Activated CD4-positive, alpha-beta T cell treated with anti-CD3 and anti-CD28 coated beads for 36 hours (primary cell): ENCODE results near the gene ARIH1. TPM values are rescaled to one million over a fixed set of nuclear protein-coding genes. Genes with fewer than 3 reads are reported as not detected.
A peak's percentile ranks its signal among the peaks of the same experiment; 100 is the strongest.
"Not testable (repeated sequence)": the region's sequence is repeated elsewhere in the genome, so short reads cannot be mapped to it uniquely, and the experiment has no call there.

Experiments
- ATAC-seq: fragments of 200-7000 bp; cut with Tn5 transposase; one replicate; pipeline ENCODE4 v1.10.0; 2021; ENCODE audit warnings: mild to moderate bottlenecking, moderate library complexity
- CTCF ChIA-PET: fragments of 350-600 bp; sonication (Branson Sonifier 250); formaldehyde crosslinking; loops from one replicate; lab custom pipeline; 2021; ENCODE audit warnings: antibody characterized with exemption; lab: Charles Lee
- POLR2A ChIA-PET: fragments of 350-600 bp; sonication (Branson Sonifier 250); formaldehyde crosslinking; loops from one replicate; lab custom pipeline; 2021; ENCODE audit warnings: antibody characterized with exemption, inconsistent platforms; lab: Charles Lee
- DNase-seq: peaks from one replicate; pipeline ENCODE4 v3.0.0-alpha.2; 2020
- H3K27ac Mint-ChIP-seq: one replicate; pipeline ENCODE4 v1.8.0; 2021; ENCODE audit warnings: mixed read lengths
- H3K27me3 Mint-ChIP-seq: one replicate; pipeline ENCODE4 v1.8.0; 2021; ENCODE audit warnings: mixed read lengths
- H3K36me3 Mint-ChIP-seq: one replicate; pipeline ENCODE4 v1.8.0; 2021; ENCODE audit warnings: low read depth, mixed read lengths
- H3K4me1 Mint-ChIP-seq: one replicate; pipeline ENCODE4 v1.8.0; 2021; ENCODE audit warnings: mixed read lengths
- H3K4me3 Mint-ChIP-seq: one replicate; pipeline ENCODE4 v1.8.0; 2021; ENCODE audit warnings: mild to moderate bottlenecking, moderate library complexity, mixed read lengths
- H3K9me3 Mint-ChIP-seq: one replicate; pipeline ENCODE4 v1.8.0; 2021; ENCODE audit warnings: low read depth, mixed read lengths
- intact Hi-C, 2 experiments: fragments of 100-400 bp; cut with DNase I in 1 of 2; cut with micrococcal nuclease in 1 of 2; formaldehyde crosslinking; loops; one replicate each; pipeline versions ENCODE4 v1.14.2 to v1.15.1; 2022 to 2024; cut with DNase I, micrococcal nuclease
- total RNA-seq, 2 experiments: library from RNA; stranded (reverse); gene quantifications; one replicate each; pipeline ENCODE4 v1.2.3, GENCODE V29; 2021

The ARIH1 gene
- total RNA-seq, 2 experiments from 2014 or later, result 177 to 195 TPM

- CTCF ChIA-PET, result interaction anchor here (0.6 to 2.9 kb wide), 32 partner anchors 9 to 478 kb away, joined by 3 to 22 read pairs (median 4); partner anchors contain the start of genes BBS4, HEXA and HIGD2B
- H3K27me3 Mint-ChIP-seq, result no peaks in the 10 kb centered on the region
- ATAC-seq (peak; percentile 44), DNase-seq (peak; percentile 48)
- H3K27ac Mint-ChIP-seq, result no peak overlapping the region
- H3K4me3 Mint-ChIP-seq, result no peak overlapping the region
- POLR2A ChIA-PET, result no interaction called here
- intact Hi-C loops, result loop anchor here (1.0 to 10.0 kb wide), 4 partner anchors 71 to 645 kb away; no protein-coding TSS in a partner anchor
- no peaks in the 10 kb centered on the region for H3K9me3 Mint-ChIP-seq
- H3K4me1 Mint-ChIP-seq, result no peaks in the 10 kb centered on the region
- H3K36me3 Mint-ChIP-seq, result no peaks in the 10 kb centered on the region
These were observed 125.8 kb downstream of the ARIH1 start for GRCh38 chr15:72599855-72600464.

GRCh38 chr15:72604794-72605193 lies 130.7 kb downstream of the ARIH1 start:
- Mint-ChIP-seq H3K27ac (no peak overlapping the region), H3K9me3 (no peaks in the 10 kb centered on the region), H3K4me1 (no peaks in the 10 kb centered on the region), H3K4me3 (no peak overlapping the region), H3K27me3 (no peaks in the 10 kb centered on the region), H3K36me3 (no peaks in the 10 kb centered on the region)
- ATAC-seq (no peak), DNase-seq (no peak)
- POLR2A ChIA-PET, result no interaction called here
- CTCF ChIA-PET, result no interaction called here
- intact Hi-C loops, result loop anchor here (5.0 to 10.0 kb wide), 3 partner anchors 68 to 640 kb away; no protein-coding TSS in a partner anchor

- ATAC-seq, H3K36me3 Mint-ChIP-seq, H3K27me3 Mint-ChIP-seq, H3K4me1 Mint-ChIP-seq, H3K27ac Mint-ChIP-seq, CTCF ChIA-PET, H3K4me3 Mint-ChIP-seq, DNase-seq, POLR2A ChIA-PET, H3K9me3 Mint-ChIP-seq: not testable (repeated sequence)
- intact Hi-C loops, result loop anchor here in 1 of 2 experiments (10.0 kb wide), 1 partner anchor 637 kb away; no protein-coding TSS in a partner anchor
These were observed 134.0 kb downstream of the ARIH1 start for GRCh38 chr15:72608084-72608483.

GRCh38 chr15:72609862-72610261 lies 135.7 kb downstream of the ARIH1 start:
- H3K4me1 Mint-ChIP-seq, result no peaks in the 10 kb centered on the region
- intact Hi-C loops, result loop anchor here in 1 of 2 experiments (10.0 kb wide), 1 partner anchor 635 kb away; no protein-coding TSS in a partner anchor
- ChIA-PET POLR2A (no interaction called here), CTCF (no interaction called here)
- DNase-seq (no peak), ATAC-seq (no peak)
- H3K27ac Mint-ChIP-seq, result no peak overlapping the region
- no peak overlapping the region for H3K4me3 Mint-ChIP-seq
- no peaks in the 10 kb centered on the region for H3K9me3 Mint-ChIP-seq
- no peaks in the 10 kb centered on the region for H3K36me3 Mint-ChIP-seq
- no peaks in the 10 kb centered on the region for H3K27me3 Mint-ChIP-seq

DNA sequence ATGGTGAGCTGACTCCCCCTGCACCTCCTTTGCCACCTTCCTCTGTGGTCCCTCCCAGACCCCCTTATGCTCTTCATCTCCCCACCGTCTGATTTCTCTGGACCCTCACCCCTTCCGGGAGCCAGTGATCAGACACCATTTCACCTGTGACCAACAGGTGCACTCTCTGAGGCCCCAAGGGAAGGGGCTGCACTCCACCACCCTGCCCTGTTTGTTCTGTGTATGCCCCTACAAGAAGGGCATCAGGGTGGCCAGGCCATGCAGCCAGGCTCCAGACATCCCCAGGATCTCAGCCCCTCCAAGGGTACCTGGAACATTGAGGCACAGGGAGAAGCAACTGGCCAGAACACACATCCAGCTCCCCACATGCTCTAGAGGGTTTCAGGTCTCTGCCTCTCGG lies 138.2 kb downstream of the ARIH1 start:
- CTCF ChIA-PET, result interaction anchor here (0.7 to 1.6 kb wide), 2 partner anchors 12 to 210 kb away, joined by 3 to 5 read pairs; no protein-coding TSS in a partner anchor
- H3K36me3 Mint-ChIP-seq, H3K9me3 Mint-ChIP-seq, H3K27me3 Mint-ChIP-seq, H3K27ac Mint-ChIP-seq, DNase-seq, H3K4me1 Mint-ChIP-seq, ATAC-seq, POLR2A ChIA-PET, intact Hi-C loops, H3K4me3 Mint-ChIP-seq: not testable (repeated sequence)

- H3K36me3 Mint-ChIP-seq, result no peaks in the 10 kb centered on the region
- DNase-seq (no peak), ATAC-seq (no peak)
- POLR2A ChIA-PET, result no interaction called here
- no peaks in the 10 kb centered on the region for H3K27me3 Mint-ChIP-seq
- no peak overlapping the region for H3K4me3 Mint-ChIP-seq
- CTCF ChIA-PET, result no interaction called here
- H3K27ac Mint-ChIP-seq, result no peak overlapping the region
- H3K9me3 Mint-ChIP-seq, result no peaks in the 10 kb centered on the region
- intact Hi-C loops, result no loop called here
- no peaks in the 10 kb centered on the region for H3K4me1 Mint-ChIP-seq
These were observed 140.8 kb downstream of the ARIH1 start for GRCh38 chr15:72614810-72615532.

- DNase-seq (peak; percentile 47), ATAC-seq (peak; percentile 47)
- H3K4me3 Mint-ChIP-seq, H3K36me3 Mint-ChIP-seq, POLR2A ChIA-PET, H3K27me3 Mint-ChIP-seq, H3K4me1 Mint-ChIP-seq, intact Hi-C loops, H3K27ac Mint-ChIP-seq, H3K9me3 Mint-ChIP-seq, CTCF ChIA-PET: not testable (repeated sequence)
These were observed 141.6 kb downstream of the ARIH1 start for GRCh38 chr15:72615533-72616233.

DNA sequence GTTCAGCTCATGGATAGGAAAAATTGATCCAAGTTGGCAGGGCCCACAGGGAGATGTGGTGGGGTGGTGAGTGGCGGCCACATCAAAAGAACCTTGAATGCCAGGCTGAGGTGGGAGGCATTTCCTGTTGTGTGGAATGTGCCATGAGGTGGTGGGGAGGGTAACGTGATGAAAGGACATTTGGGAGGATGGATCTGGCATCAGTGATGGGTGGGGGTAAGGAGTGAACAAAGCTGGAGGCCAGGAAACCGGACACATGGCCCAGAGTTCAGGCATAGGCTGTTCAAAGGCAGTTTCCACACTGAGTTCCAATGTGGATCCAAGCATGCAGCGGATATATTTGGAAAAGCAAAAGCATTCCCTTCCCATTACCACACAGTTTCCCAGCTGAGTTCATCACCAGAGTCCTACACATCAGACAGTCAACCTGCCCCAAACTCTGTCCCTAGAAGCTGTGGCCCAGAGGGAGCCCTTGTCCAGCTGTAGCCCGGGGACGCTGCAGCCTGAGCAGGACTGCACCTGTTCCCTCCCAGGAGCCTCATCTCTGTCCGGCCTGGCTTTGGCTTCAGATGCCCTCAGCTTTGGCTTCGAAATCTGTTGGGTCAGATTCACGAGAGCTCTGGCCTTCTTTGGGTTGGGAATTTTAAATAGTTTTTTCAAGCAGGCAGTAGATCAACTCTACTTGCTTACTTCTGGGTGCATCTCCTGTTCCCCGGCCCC lies 142.5 kb downstream of the ARIH1 start:
- ChIA-PET POLR2A (no interaction called here), CTCF (no interaction called here)
- no peak for ATAC-seq
- Mint-ChIP-seq H3K9me3 (no peaks in the 10 kb centered on the region), H3K36me3 (no peaks in the 10 kb centered on the region), H3K27ac (no peak overlapping the region), H3K4me3 (no peak overlapping the region), H3K4me1 (no peaks in the 10 kb centered on the region), H3K27me3 (no peaks in the 10 kb centered on the region)
- intact Hi-C loops, result no loop called here
- no peak for DNase-seq

GRCh38 chr15:72623854-72624253 lies 149.7 kb downstream of the ARIH1 start:
- CTCF ChIA-PET, result interaction anchor here (1.2 kb wide), 1 partner anchor 24 kb away, joined by 3 read pairs; no protein-coding TSS in a partner anchor
- H3K36me3 Mint-ChIP-seq, ATAC-seq, H3K4me3 Mint-ChIP-seq, intact Hi-C loops, DNase-seq, H3K27me3 Mint-ChIP-seq, H3K9me3 Mint-ChIP-seq, H3K27ac Mint-ChIP-seq, POLR2A ChIA-PET, H3K4me1 Mint-ChIP-seq: not testable (repeated sequence)

DNA sequence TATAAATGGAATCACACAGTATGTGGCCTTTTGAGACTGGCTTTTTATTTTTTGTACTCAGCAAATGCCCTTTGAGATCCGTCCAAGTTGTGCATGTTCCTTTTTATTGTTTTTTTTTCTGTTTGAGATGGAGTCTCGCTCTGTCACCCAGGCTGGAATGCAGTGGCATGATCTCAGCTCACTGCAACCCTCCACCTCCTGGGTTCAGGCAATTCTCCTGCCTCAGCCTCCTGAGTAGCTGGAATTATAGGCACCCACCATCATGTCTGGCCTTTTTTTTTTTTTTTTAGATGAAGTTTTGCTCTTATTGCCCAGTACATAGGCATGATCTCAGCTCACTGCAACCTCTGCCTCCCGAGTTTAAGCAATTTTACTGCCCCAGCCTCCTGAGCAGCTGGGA lies 152.0 kb downstream of the ARIH1 start:
- H3K4me3 Mint-ChIP-seq, H3K9me3 Mint-ChIP-seq, ATAC-seq, CTCF ChIA-PET, H3K27me3 Mint-ChIP-seq, H3K27ac Mint-ChIP-seq, POLR2A ChIA-PET, intact Hi-C loops, DNase-seq, H3K36me3 Mint-ChIP-seq, H3K4me1 Mint-ChIP-seq: not testable (repeated sequence)
